ENCODE results near the gene ELOVL6.

The ELOVL6 gene

DNA sequence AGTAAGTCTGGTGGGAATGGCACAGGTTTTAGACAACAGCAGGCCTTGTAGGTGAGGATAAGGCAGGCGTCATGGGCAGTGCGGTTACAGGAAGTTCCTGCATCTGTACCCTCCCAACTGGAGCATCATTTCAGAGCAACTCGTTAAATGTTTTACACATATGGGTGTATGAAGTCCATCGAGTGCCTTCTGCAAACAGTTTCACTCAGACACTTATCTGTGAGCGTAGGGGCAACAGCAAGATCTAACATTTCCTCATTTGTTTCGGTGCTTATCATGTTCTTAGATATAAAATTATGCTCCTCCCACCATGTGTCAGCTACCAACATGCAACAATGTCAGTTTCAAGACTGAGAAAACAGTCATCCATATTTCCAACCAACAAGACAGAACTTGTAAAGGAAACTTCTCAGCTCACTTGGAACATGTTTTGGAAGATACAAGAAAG lies 69.9 kb downstream of the ELOVL6 start:
- no peak overlapping the region for H3K4me3 Mint-ChIP-seq
- no peaks in the 10 kb centered on the region for H3K27me3 Mint-ChIP-seq
- ATAC-seq (no peak), DNase-seq (no peak)
- H3K27ac Mint-ChIP-seq, result no peak overlapping the region
- no peaks in the 10 kb centered on the region for H3K4me1 Mint-ChIP-seq
- H3K9me3 Mint-ChIP-seq, result no peaks in the 10 kb centered on the region

DNA sequence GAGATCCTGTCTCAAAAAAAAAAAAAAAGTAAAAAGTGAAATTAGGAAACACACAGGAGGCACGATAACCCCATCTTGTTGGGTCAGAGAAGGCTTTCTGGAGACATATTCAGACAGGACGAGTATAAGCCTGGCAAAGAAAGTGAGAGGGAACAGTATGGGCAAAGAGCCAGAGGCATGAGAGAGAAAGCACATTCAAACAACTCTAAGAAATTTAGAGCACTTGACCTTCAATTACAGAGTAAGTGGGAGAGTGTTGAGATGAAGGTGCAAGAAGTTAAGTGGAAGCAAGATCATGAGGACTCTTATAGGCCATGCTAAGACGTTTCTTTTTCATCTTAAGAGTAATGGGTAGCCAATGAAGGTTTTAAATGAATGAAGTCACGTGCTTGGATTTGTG lies 70.4 kb downstream of the ELOVL6 start:
- H3K4me1 Mint-ChIP-seq, result no peaks in the 10 kb centered on the region
- no peak for DNase-seq
- H3K9me3 Mint-ChIP-seq, result no peaks in the 10 kb centered on the region
- ATAC-seq, result no peak
- H3K27ac Mint-ChIP-seq, result no peak overlapping the region
- H3K4me3 Mint-ChIP-seq, result no peak overlapping the region
- no peaks in the 10 kb centered on the region for H3K27me3 Mint-ChIP-seq

DNA sequence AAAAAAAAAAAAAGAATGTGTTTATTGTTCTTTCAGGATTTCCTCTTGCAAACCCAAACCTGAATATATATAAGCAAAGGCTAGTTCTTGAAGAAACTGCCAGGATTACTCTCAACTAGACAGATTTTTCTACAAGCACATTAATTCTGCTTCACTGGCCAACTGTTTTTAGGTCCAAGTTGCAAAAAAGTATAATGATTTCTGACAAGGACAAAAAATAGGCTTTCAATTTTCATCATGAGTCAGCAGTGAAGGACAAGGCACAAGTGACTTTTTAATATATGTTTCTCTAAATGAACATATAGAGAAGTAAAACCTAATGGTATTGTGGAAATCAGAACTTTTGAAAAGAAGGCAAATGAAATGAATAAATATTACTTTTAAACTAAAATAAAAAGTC lies 73.7 kb downstream of the ELOVL6 start:
- ATAC-seq (no peak), DNase-seq (no peak)
- no peak overlapping the region for H3K4me3 Mint-ChIP-seq
- no peaks in the 10 kb centered on the region for H3K9me3 Mint-ChIP-seq
- H3K27me3 Mint-ChIP-seq, result no peaks in the 10 kb centered on the region
- no peak overlapping the region for H3K27ac Mint-ChIP-seq
- H3K4me1 Mint-ChIP-seq, result peaks cover 3% of the 10 kb centered on the region

DNA sequence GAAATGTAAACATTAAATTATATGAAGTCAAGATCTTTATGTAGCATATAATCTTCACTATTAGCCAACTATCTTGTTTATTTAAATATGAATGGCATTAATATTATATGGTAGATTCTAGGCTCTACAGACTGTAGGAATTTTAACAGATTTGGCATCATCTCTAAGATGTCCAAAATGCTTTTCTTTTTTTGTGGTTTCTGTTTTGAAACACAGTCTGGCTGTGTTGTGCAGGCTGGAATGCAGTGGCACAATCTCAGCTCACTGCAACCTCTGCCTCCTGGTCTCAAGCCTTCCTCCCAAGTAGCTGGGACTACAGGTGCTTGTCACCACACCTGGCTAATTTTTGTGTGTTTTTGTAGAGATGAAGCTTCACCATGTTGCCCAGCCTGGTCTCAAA lies 76.2 kb downstream of the ELOVL6 start:
- DNase-seq (no peak), ATAC-seq (no peak)
- no peaks in the 10 kb centered on the region for H3K9me3 Mint-ChIP-seq
- H3K27me3 Mint-ChIP-seq, result no peaks in the 10 kb centered on the region
- peaks cover 11% of the 10 kb centered on the region for H3K4me1 Mint-ChIP-seq
- no peak overlapping the region for H3K4me3 Mint-ChIP-seq
- H3K27ac Mint-ChIP-seq, result no peak overlapping the region

DNA sequence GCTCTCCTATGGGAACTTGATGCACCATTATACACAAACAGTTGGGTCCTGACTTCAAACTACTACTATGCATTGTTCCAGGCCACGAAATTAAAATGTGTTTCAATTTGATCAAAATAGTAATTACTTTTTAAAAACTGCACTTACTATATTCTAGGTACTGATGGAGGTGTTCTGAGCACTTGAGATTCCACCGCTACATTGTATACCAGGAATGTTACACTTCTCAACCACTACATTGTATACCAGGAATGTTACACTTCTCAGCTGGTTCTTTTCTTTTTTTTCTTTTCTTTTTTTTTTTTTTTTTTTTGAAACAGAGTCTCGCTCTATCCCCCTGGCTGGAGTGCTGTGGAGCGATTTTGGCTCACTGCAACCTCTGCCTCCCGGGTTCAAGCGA lies 77.9 kb downstream of the ELOVL6 start:
- peaks cover 11% of the 10 kb centered on the region for H3K4me1 Mint-ChIP-seq

DNA sequence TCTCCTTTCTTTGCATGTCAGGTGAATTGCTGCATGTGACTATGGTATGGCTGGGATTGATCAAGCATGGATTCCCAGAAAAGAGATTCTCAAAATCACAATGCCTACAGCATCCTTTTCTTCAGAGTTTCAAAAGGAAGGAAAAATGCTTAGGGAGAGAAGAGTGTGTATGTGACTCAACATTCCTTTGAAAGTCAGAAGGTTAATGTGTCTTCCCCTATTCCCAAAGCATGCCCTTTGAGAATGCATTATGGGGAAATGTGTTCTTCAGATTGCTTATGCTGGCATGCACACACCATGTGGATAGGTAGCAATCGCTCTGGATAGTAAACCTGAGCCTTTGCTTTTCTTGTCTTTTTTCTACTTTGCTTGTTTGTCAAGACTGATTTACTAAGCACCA lies 78.5 kb downstream of the ELOVL6 start:
- ATAC-seq, result no peak
- H3K27ac Mint-ChIP-seq, result peak overlapping the region in 1 of 2 donors; percentile 45

More for the DNA sequence above, 77.9 kb downstream of the ELOVL6 start:
- H3K4me3 Mint-ChIP-seq, result no peak overlapping the region
- no peaks in the 10 kb centered on the region for H3K27me3 Mint-ChIP-seq
- H3K27ac Mint-ChIP-seq, result no peak overlapping the region
- no peaks in the 10 kb centered on the region for H3K9me3 Mint-ChIP-seq
- DNase-seq, result no peak
- ATAC-seq, result no peak

DNA sequence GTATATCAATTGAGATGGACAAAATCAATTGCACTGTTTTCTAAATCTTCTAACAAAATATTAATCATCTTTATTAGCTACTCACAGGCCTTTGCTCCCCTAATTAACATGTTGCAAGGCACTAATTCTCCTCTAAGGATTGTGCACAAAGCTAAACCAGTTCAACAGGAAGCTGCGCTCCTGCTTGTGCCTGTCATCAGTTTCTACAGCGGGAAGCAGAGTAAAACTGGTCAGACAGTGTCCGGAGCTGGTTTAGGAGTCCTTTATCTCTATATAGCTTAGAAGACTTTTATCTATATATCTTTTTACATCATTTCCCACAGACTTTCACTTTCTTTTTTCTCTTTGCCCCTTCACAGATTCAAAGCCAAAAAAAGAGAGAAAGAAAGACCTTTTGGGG lies 79.1 kb downstream of the ELOVL6 start:
- no peak for ATAC-seq

More for the DNA sequence above, 78.5 kb downstream of the ELOVL6 start:
- Mint-ChIP-seq H3K9me3 (no peaks in the 10 kb centered on the region), H3K4me3 (no peak overlapping the region), H3K4me1 (peaks cover 11% of the 10 kb centered on the region), H3K27me3 (no peaks in the 10 kb centered on the region)
- no peak for DNase-seq

DNA sequence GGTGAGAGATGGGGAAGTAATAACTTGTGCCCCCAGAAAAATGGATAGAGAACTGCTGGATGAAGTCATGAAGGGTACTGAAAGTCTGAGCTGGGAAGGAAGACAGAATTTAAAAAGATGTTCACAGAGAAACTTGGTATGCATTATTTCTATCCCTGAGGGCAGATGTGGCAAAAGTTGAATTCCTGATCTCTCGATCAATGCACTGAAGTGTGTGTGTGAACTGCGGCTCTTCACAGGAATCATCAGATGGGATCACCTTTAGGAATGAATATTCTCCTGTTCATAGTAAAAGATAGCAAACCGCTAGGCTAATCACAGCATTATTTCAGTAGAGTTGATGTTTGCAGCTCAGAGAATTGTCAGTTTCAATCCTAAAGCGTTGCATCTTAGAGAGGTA lies 86.4 kb downstream of the ELOVL6 start:
- no peaks in the 10 kb centered on the region for H3K27me3 Mint-ChIP-seq
- ATAC-seq (no peak), DNase-seq (no peak)
- H3K9me3 Mint-ChIP-seq, result no peaks in the 10 kb centered on the region
- H3K27ac Mint-ChIP-seq, result no peak overlapping the region
- no peaks in the 10 kb centered on the region for H3K4me1 Mint-ChIP-seq
- H3K4me3 Mint-ChIP-seq, result no peak overlapping the region

More for the DNA sequence above, 79.1 kb downstream of the ELOVL6 start:
- Mint-ChIP-seq H3K27me3 (no peaks in the 10 kb centered on the region), H3K4me3 (no peak overlapping the region), H3K9me3 (no peaks in the 10 kb centered on the region), H3K27ac (no peak overlapping the region), H3K4me1 (peaks cover 11% of the 10 kb centered on the region)
- DNase-seq, result no peak

DNA sequence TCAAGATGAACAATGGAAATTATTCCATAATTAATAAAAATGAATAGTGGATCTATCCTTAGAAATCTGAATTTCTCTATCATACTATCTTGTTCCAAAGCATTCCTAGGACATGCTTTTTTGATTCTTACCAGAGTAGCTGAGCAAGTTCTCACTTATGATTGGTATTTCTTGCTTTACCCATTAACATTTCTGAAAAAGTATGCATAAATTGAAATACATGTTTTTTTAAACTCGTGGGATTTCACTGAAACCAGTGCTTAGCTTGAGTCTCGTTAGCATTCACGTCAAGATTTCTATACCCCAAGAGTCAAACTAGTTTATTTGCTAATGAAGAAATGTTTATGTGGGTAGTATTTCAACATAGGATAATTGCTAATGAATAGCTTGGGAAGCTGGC lies 89.0 kb downstream of the ELOVL6 start:
- H3K9me3 Mint-ChIP-seq, result no peaks in the 10 kb centered on the region
- no peak for DNase-seq
- H3K27me3 Mint-ChIP-seq, result no peaks in the 10 kb centered on the region

DNA sequence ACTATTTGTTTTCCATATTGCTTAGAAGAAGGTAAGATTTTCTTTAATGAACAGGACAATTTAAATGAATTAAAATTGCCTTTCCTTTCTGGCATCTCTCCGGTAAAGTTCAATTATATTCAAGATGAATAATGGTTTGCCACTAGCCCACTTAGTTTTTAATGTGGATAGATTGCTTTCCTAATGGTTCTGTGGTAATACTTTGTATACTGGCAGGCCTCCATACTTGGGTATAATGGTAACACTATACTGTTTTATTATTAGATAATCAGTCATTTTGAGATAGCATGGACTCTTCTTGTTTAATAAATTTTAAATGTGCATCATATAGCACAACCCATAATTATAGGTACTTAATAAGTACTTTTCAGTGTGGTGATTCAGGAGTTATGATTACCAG lies 89.5 kb downstream of the ELOVL6 start:
- no peaks in the 10 kb centered on the region for H3K4me1 Mint-ChIP-seq
- no peaks in the 10 kb centered on the region for H3K27me3 Mint-ChIP-seq
- ATAC-seq, result no peak
- no peak overlapping the region for H3K27ac Mint-ChIP-seq
- no peak for DNase-seq
- H3K9me3 Mint-ChIP-seq, result no peaks in the 10 kb centered on the region
- H3K4me3 Mint-ChIP-seq, result no peak overlapping the region

More for the DNA sequence above, 89.0 kb downstream of the ELOVL6 start:
- H3K27ac Mint-ChIP-seq, result no peak overlapping the region
- H3K4me3 Mint-ChIP-seq, result no peak overlapping the region
- ATAC-seq, result no peak
- no peaks in the 10 kb centered on the region for H3K4me1 Mint-ChIP-seq

DNA sequence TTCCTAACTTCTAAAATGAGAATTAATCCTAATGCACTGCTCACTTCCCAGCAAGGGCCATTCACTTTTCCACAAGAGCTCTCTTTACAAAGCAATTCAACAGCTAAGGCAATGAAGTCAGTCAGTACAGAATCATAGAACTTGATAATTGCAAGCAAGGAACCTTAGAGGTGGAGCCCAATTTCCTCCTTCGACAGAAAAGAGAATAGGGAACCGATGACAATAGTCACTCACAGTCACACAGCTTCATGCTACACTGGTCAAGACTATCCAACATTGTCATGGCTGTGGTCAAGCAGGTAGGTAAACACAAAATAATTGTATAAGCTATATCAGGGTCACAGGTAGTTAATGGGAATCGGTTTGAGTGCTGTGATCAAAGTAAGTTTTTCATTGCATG lies 90.0 kb downstream of the ELOVL6 start:
- H3K27ac Mint-ChIP-seq, result no peak overlapping the region
- ATAC-seq (no peak), DNase-seq (no peak)
- no peaks in the 10 kb centered on the region for H3K27me3 Mint-ChIP-seq
- no peaks in the 10 kb centered on the region for H3K4me1 Mint-ChIP-seq
- H3K9me3 Mint-ChIP-seq, result no peaks in the 10 kb centered on the region
- H3K4me3 Mint-ChIP-seq, result no peak overlapping the region

DNA sequence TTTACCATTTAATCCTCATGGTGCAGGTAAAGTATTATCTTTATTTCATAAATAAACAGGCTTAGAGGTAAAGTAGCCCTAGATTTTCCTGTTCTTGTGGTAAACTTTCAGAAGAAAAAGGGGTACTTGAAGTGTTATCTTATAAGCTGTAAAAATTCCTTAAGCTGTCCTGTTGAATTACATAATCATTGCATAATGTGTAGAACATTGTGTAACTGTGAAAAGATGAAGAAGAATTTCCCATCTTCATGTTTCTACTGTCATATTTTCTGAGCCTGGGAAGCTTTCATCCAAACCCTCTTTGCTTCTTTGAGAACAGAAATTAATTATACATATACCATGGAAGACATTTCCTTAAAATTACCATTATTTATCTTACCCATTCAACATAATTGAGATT lies 90.5 kb downstream of the ELOVL6 start:
- DNase-seq (no peak), ATAC-seq (no peak)
- no peaks in the 10 kb centered on the region for H3K27me3 Mint-ChIP-seq
- no peak overlapping the region for H3K27ac Mint-ChIP-seq
- H3K4me3 Mint-ChIP-seq, result no peak overlapping the region
- H3K9me3 Mint-ChIP-seq, result no peaks in the 10 kb centered on the region
- no peaks in the 10 kb centered on the region for H3K4me1 Mint-ChIP-seq

DNA sequence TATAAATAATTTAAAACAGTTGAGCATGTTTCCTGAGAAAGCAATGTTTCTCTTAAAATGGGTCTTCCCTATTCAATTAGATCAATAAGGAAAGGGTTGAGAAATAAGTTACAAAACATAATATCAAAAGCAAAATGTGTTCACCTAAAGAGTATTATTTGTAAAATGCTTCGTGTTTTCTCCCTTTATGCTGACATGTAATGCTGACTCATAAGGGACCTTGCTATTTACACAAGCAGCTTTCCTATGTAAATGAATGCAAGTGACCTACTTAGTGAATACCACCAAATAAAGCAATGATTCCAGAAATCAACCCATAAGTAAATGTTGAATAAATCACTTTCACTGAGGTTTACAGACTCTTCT lies 91.5 kb downstream of the ELOVL6 start:
- Mint-ChIP-seq H3K27ac (no peak overlapping the region), H3K27me3 (no peaks in the 10 kb centered on the region), H3K9me3 (no peaks in the 10 kb centered on the region), H3K4me1 (no peaks in the 10 kb centered on the region), H3K4me3 (no peak overlapping the region)
- no peak for DNase-seq
- ATAC-seq, result no peak

DNA sequence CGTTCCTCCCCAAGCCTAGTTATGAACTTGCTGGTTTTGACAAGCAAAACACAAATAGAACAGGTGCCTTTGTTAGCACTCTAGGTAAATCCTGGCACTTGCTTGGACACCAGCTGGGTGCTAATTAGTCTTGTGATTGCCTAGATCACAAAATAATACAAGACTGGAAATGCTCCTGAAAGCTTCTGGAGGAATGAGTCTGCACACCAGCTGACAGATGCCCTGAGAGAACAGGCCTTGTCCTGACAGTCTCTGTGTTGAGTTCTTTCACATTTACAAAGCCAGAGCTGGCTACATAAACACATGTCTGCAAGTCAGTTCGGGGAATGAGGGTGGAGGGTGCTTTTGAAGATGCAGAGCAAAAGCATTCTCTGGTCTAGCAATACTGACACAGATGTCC lies 93.8 kb downstream of the ELOVL6 start:
- H3K4me1 Mint-ChIP-seq, result peaks cover 1% of the 10 kb centered on the region
- ATAC-seq (no peak), DNase-seq (no peak)
- H3K9me3 Mint-ChIP-seq, result no peaks in the 10 kb centered on the region
- H3K27ac Mint-ChIP-seq, result no peak overlapping the region
- H3K27me3 Mint-ChIP-seq, result no peaks in the 10 kb centered on the region
- H3K4me3 Mint-ChIP-seq, result no peak overlapping the region

DNA sequence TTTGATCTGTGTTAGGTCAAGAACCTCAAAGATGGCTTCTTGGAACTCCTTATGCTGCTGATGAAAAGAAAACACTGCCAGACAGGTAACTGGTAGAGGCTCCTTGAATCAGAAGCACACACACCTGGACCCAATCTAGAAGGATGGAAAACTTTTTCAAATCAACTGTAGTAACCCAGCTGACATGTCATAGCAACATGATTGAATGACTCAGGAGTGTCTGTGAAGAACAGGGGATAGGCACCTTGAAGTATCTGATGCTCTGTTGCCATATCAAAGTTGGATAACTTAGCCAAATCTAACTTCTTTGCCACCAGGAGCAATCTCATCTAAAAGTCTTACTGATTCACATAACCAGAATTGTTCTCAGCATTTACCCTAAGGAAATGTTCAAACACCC lies 98.8 kb downstream of the ELOVL6 start:
- H3K9me3 Mint-ChIP-seq, result no peaks in the 10 kb centered on the region
- H3K27me3 Mint-ChIP-seq, result no peaks in the 10 kb centered on the region
- ATAC-seq (peak; percentile 48), DNase-seq (no peak)
- no peak overlapping the region for H3K27ac Mint-ChIP-seq
- peaks cover 6% of the 10 kb centered on the region for H3K4me1 Mint-ChIP-seq
- no peak overlapping the region for H3K4me3 Mint-ChIP-seq

DNA sequence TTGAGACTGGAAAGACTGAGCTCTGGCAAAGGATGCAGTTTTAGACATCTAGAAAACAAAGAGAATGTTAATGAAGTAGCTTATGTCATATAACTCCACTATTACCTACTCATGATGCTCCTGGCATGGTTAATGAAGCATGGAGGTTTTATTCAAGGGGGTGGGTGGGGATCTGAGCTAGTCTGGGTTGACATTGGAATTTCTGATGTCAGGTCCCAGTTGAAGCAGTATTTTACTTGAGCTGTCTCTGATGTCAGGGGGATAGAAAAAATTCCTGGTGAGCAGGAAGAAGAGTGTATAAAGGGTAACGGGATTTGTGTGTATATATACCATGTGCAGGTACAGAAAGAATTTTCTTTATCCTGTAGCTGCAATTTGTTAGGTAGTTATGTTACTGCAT lies 102.0 kb downstream of the ELOVL6 start:
- ATAC-seq (no peak), DNase-seq (no peak)
- Mint-ChIP-seq H3K27me3 (no peaks in the 10 kb centered on the region), H3K4me3 (no peak overlapping the region), H3K27ac (no peak overlapping the region), H3K9me3 (no peaks in the 10 kb centered on the region), H3K4me1 (peaks cover 10% of the 10 kb centered on the region)

DNA sequence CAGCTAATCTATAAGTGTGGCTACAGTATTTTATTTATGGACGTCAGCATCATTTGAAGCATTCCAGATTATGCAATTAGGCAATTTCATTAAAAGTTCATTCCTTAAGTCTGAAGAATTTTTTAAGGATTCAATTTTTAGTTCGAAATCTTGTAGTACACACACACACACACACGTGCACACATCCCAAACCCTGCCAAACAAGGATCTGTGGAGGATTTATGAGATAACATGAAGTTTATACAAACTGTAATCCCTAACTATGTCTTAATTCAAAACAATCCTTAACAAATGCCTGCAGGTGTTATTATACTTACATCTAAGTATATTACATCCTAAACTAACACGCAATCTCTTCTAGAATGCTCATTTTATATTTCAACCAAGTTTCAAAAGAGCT lies 105.8 kb downstream of the ELOVL6 start:
- Mint-ChIP-seq H3K4me1 (peaks cover 40% of the 10 kb centered on the region), H3K4me3 (no peak overlapping the region), H3K9me3 (no peaks in the 10 kb centered on the region), H3K27ac (no peak overlapping the region), H3K27me3 (no peaks in the 10 kb centered on the region)
- ATAC-seq, result no peak
- DNase-seq, result no peak
